Common myeloid progenitor, CD34-positive (primary cell): Measurements from ENCODE around the gene ZNF497.
A peak's percentile ranks its signal among the peaks of the same experiment; 100 is the strongest.

Experiments
- CTCF ChIA-PET: fragments of 350-600 bp; sonication (Branson Sonifier 250); formaldehyde crosslinking; loops from one replicate; lab custom pipeline; 2021; ENCODE audit warnings: antibody characterized with exemption; lab: Charles Lee
- POLR2A ChIA-PET: fragments of 350-600 bp; sonication (Branson Sonifier 250); formaldehyde crosslinking; loops from one replicate; lab custom pipeline; 2021; ENCODE audit warnings: antibody characterized with exemption; lab: Charles Lee
- DNase-seq, 3 donors: peaks; one replicate each; pipeline versions ENCODE4 v3.0.0 to v3.0.0-alpha.2; 2013
- H3K27ac ChIP-seq, 2 experiments: 1 replicate in 1 of 2; 2 replicates in 1 of 2; pipeline ENCODE4 v1.7.0; 2013; ENCODE audit warnings: inconsistent platforms in 2 of 2, low read length in 2 of 2, mild to moderate bottlenecking in 2 of 2, low read depth in 1 of 2, moderate library complexity in 1 of 2; ENCODE audit not compliant: severe bottlenecking in 2 of 2, insufficient read depth in 1 of 2, poor library complexity in 1 of 2
- H3K27me3 ChIP-seq, 5 experiments: replicated peaks in 2 of 5; 1 replicate in 3 of 5; 2 replicates in 2 of 5; pipeline versions ENCODE4 v1.6.1 to v1.7.0; 2013; ENCODE audit warnings: low read length in 4 of 5, mild to moderate bottlenecking in 2 of 5, moderate library complexity in 2 of 5, inconsistent platforms in 1 of 5; ENCODE audit not compliant: insufficient read depth in 5 of 5, control insufficient read depth in 4 of 5
- H3K36me3 ChIP-seq, 4 experiments: 1 replicate in 2 of 4; 2 replicates in 2 of 4; pipeline versions ENCODE4 v1.6.1 to v1.7.0; 2013; ENCODE audit warnings: low read length in 3 of 4, control low read depth in 1 of 4, mild to moderate bottlenecking in 1 of 4; ENCODE audit not compliant: control insufficient read depth in 4 of 4, insufficient read depth in 4 of 4
- H3K4me1 ChIP-seq, 4 experiments: 1 replicate in 3 of 4; 2 replicates in 1 of 4; pipeline versions ENCODE4 v1.6.1 to v1.7.1; 2013; ENCODE audit warnings: low read length in 3 of 4, mild to moderate bottlenecking in 3 of 4, control low read depth in 1 of 4, inconsistent platforms in 1 of 4, moderate library complexity in 1 of 4; ENCODE audit not compliant: control insufficient read depth in 4 of 4, insufficient read depth in 4 of 4; ENCODE audit errors: control extremely low read depth in 1 of 4
- H3K4me3 ChIP-seq, 7 experiments: 1 replicate in 4 of 7; 2 replicates in 3 of 7; pipeline versions ENCODE4 v1.5.1 to v1.7.0; 2013; ENCODE audit warnings: mild to moderate bottlenecking in 7 of 7, low read length in 6 of 7, moderate library complexity in 6 of 7, inconsistent platforms in 2 of 7, low read depth in 2 of 7, control low read depth in 1 of 7; ENCODE audit not compliant: insufficient read depth in 4 of 7, control insufficient read depth in 1 of 7; ENCODE audit errors: extremely low read depth in 1 of 7
- H3K9me3 ChIP-seq, 5 experiments: 1 replicate in 4 of 5; 2 replicates in 1 of 5; pipeline versions ENCODE4 v1.6.1 to v1.7.1; 2013; ENCODE audit warnings: low read length in 4 of 5, mild to moderate bottlenecking in 2 of 5, inconsistent platforms in 1 of 5, low read depth in 1 of 5, moderate library complexity in 1 of 5; ENCODE audit not compliant: control insufficient read depth in 4 of 5, insufficient read depth in 2 of 5; ENCODE audit errors: control extremely low read depth in 1 of 5
- WGBS: methylation state at CpG from one replicate; pipeline ENCODE4 v1.1.5; 2013; ENCODE audit not compliant: insufficient coverage; 5-methylcytosine and 5-hydroxymethylcytosine counted together

ZNF497 gene

DNA sequence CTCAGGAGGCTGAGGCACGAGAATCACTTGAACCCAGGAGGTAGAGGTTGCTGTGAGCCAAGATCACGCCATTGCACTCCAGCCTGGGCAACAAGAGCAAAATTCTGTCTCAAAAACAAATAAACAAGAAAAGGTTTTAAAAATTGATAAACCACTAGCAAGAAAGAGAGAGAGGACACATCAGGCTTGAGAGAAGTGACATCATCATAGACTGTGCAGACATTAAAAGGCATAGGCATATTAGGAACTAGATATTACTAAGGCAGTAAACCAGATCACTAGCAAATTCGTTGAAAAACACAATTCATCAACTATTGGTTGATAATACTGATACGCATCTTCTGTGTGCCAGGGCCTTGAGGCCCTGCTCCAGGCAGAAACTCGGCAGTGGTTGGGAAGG, 17.0 kb downstream of the ZNF497 start:
- Histone ChIP-seq H3K27me3 (no peaks in the 10 kb centered on the region), H3K9me3 (no peaks in the 10 kb centered on the region), H3K4me3 (no peak overlapping the region), H3K27ac (no peak overlapping the region), H3K36me3 (peaks cover 2 to 12% (median 5%) of the 10 kb centered on the region in 4 experiments), H3K4me1 (peaks cover 4 to 21% (median 19%) of the 10 kb centered on the region in 4 experiments)
- WGBS, result 100% methylated on average over 2 of the region's 5 CpGs
- CTCF ChIA-PET, result interaction anchor here (1.1 to 1.6 kb wide), 2 partner anchors 15 to 17 kb away, joined by 3 read pairs; partner anchors contain the start of gene ZNF497
- POLR2A ChIA-PET, result no interaction called here
- no peak for DNase-seq

DNA sequence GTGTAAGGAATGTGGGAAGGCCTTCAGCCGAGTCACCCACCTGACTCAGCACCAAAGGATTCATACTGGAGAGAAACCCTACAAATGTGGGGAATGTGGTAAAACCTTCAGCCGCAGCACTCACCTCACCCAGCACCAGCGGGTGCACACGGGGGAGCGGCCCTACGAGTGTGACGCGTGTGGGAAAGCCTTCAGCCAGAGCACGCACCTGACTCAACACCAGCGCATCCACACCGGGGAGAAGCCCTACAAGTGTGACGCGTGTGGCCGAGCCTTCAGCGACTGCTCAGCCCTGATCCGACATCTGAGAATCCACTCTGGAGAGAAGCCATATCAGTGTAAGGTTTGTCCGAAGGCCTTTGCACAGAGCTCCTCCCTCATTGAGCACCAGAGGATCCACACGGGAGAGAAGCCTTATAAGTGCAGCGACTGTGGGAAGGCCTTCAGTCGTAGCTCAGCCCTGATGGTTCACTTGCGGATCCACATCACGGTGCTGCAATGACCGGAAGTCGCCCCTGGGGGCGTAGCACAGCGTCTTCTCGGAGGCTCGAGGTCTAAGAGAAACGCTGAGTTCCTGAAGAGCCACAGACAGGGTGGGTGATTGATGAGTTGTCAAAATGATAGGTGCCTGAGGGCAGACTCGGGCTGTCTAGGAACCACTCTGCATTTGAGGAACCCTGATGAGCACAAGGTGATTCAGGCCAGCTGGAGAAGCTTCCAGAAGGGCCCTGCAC, 23.6 kb downstream of the ZNF497 start:
- Histone ChIP-seq H3K27me3 (no peaks in the 10 kb centered on the region), H3K27ac (no peak overlapping the region), H3K4me3 (no peak overlapping the region), H3K4me1 (no peaks in the 10 kb centered on the region), H3K9me3 (peaks cover 0 to 4% (median 0%) of the 10 kb centered on the region in 5 experiments), H3K36me3 (peaks cover 10 to 55% (median 36%) of the 10 kb centered on the region in 4 experiments)
- ChIA-PET CTCF (interaction anchor here (0.7 to 1.2 kb wide), 2 partner anchors 9 to 32 kb away, joined by 3 read pairs; no protein-coding TSS in a partner anchor), POLR2A (no interaction called here)
- DNase-seq, result peak in 2 of 3 donors; percentile 25 to 37
- 91% methylated on average over 28 of the region's 30 CpGs for WGBS

DNA sequence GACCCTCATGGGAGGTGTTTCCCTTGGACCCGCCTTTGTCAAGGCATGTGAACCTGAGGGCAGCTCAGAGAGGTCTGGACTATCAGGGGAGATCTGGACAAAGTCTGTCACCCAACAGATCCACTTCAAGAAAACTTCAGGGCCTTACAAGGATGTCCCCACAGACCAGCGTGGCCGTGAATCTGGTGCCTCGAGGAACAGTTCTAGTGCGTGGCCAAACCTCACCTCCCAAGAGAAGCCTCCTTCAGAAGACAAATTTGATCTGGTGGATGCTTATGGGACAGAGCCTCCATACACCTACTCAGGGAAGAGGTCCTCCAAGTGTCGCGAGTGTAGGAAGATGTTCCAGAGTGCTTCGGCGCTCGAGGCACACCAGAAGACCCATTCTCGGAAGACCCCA, 24.2 kb downstream of the ZNF497 start:
- H3K9me3 ChIP-seq, result peaks cover 0 to 4% (median 0%) of the 10 kb centered on the region in 5 experiments
- DNase-seq, result no peak
- H3K27me3 ChIP-seq, result no peaks in the 10 kb centered on the region
- 98% methylated on average over 9 of the region's 11 CpGs for WGBS
- H3K27ac ChIP-seq, result no peak overlapping the region
- no peaks in the 10 kb centered on the region for H3K4me1 ChIP-seq
- POLR2A ChIA-PET, result no interaction called here
- CTCF ChIA-PET, result no interaction called here
- H3K4me3 ChIP-seq, result no peak overlapping the region
- H3K36me3 ChIP-seq, result peaks cover 10 to 55% (median 36%) of the 10 kb centered on the region in 4 experiments

DNA sequence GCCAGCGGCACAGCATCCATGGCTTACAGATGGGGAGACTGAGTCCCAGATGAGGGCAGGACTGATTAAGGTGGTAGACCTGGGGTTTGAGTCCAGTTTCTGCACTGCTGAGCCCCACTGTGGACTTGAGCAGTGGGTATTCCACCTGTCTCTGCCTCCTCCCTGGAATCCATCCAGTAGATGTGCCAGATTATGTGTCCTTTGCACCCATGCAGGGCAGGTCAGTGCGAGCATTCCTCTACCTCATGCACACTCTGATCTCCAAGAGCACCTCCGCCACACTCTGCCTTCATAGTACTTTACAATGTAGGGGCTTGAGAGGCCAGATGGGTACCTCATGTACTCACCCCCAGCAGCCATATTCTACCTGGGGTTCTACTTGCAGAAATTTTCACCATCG, 25.7 kb downstream of the ZNF497 start:
- ChIA-PET POLR2A (interaction anchor here (0.8 kb wide), 1 partner anchor 10 kb away, joined by 3 read pairs; no protein-coding TSS in a partner anchor), CTCF (interaction anchor here (1.0 kb wide), 1 partner anchor 14 kb away, joined by 4 read pairs; no protein-coding TSS in a partner anchor)
- WGBS, result 100% methylated on average over 2 of the region's 4 CpGs
- H3K4me1 ChIP-seq, result no peaks in the 10 kb centered on the region
- H3K9me3 ChIP-seq, result peaks cover 0 to 4% (median 0%) of the 10 kb centered on the region in 5 experiments
- H3K27ac ChIP-seq, result no peak overlapping the region
- H3K4me3 ChIP-seq, result no peak overlapping the region
- no peak for DNase-seq
- no peaks in the 10 kb centered on the region for H3K27me3 ChIP-seq
- peaks cover 10 to 55% (median 36%) of the 10 kb centered on the region in 4 experiments for H3K36me3 ChIP-seq

DNA sequence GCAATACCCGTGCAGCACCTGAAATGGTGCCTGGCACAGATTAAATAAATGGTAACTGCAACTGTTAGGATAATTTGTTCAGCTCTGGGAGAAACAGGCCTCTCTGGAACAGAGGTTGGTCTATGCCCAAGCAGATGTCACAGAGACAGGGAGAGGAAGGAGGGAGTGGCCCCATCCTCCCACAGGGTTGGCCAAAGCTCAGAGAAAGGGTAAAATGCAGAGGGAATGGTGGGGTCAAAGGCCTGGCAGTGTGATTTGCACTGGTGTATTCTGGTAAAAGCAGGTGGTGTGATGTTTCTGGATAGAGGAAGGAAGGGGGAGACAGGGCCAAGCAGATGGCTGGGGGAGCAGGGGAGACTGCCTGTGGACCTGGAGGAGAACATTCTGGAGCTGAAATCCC, 26.3 kb downstream of the ZNF497 start:
- WGBS, result 100% methylated on average over 1 of the region's 1 CpG
- Histone ChIP-seq H3K9me3 (peaks cover 0 to 4% (median 0%) of the 10 kb centered on the region in 5 experiments), H3K4me1 (no peaks in the 10 kb centered on the region), H3K36me3 (peaks cover 6 to 54% (median 33%) of the 10 kb centered on the region in 4 experiments), H3K27ac (no peak overlapping the region), H3K4me3 (no peak overlapping the region), H3K27me3 (no peaks in the 10 kb centered on the region)
- DNase-seq, result no peak
- ChIA-PET CTCF (interaction anchor here (1.0 kb wide), 1 partner anchor 15 kb away, joined by 4 read pairs; no protein-coding TSS in a partner anchor), POLR2A (interaction anchor here (0.8 kb wide), 1 partner anchor 11 kb away, joined by 3 read pairs; no protein-coding TSS in a partner anchor)

DNA sequence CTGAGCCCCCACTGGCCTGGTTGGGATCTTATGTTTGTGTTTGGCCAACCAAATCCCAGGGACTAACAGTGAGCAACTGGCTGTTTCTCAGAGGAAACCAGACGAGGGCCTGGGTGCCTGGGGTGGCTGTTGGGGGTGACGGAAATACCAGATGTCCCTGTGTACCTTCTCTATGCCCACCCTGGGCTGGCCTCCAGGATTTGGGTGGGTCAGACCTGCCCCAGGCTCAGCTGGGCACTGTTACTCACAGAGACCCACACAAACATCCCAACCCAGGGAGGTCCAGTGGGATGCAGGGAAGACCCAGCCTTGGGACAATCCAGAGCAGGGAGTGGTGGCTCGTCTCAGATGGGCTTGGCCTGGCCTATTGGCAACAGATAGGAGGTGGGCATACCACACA, 26.9 kb downstream of the ZNF497 start:
- no peak overlapping the region for H3K27ac ChIP-seq
- peaks cover 6 to 49% (median 31%) of the 10 kb centered on the region in 4 experiments for H3K36me3 ChIP-seq
- DNase-seq, result no peak
- ChIA-PET CTCF (interaction anchor here (1.0 to 1.5 kb wide), 2 partner anchors 16 to 27 kb away, joined by 3 to 4 read pairs; partner anchors contain the start of gene ZNF497), POLR2A (no interaction called here)
- H3K4me3 ChIP-seq, result no peak overlapping the region
- 100% methylated on average over 1 of the region's 3 CpGs for WGBS
- H3K4me1 ChIP-seq, result no peaks in the 10 kb centered on the region
- peaks cover 0 to 4% (median 0%) of the 10 kb centered on the region in 5 experiments for H3K9me3 ChIP-seq
- H3K27me3 ChIP-seq, result no peaks in the 10 kb centered on the region
